Measurements from ENCODE around the gene GOLGA6L6.
"Not testable (repeated sequence)": the region's sequence is repeated elsewhere in the genome, so short reads cannot be mapped to it uniquely, and the experiment has no call there.

Gene GOLGA6L6

GRCh38 chr15:20541700-20542099 is at the start of gene GOLGA6L6:
TSS of gene GOLGA6L6 (minus strand) at chr15:20541800. CDS start at chr15:20541709, 91 bp downstream.
- not testable (repeated sequence) for DNase-seq (ENCODE audit: low spot score)

DNA sequence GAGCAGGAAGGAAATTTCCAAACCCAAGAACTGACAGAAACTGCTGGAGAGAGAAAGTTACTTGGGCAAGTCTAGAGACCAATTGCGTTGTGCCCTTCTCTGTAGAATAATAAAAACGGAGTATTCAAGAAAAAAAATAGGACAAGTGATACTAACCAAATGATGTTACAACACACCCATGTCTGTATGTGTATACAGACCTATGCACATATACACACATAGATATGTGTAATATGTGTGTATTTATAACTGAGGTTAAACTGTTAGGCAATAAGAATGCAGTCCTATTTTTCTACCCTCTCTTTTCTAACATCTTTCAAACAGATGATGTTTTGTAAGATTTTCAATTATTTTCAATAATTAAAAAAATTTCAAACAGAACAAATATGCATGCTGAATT is 48.5 kb upstream of the GOLGA6L6 start:
- not testable (repeated sequence) for DNase-seq (ENCODE audit: low spot score)

GRCh38 chr15:20586821-20587220 is 45.2 kb upstream of the GOLGA6L6 start:
- DNase-seq (ENCODE audit: low spot score) = not testable (repeated sequence)

GRCh38 chr15:20582726-20583115 is 41.1 kb upstream of the GOLGA6L6 start:
- DNase-seq (ENCODE audit: low spot score) = peak; percentile 7

- not testable (repeated sequence) for DNase-seq (ENCODE audit: low spot score)
Measured at GRCh38 chr15:20582109-20582725, 40.6 kb upstream of the GOLGA6L6 start.

- peak; percentile 5 for DNase-seq (ENCODE audit: low spot score)
Measured at GRCh38 chr15:20581261-20582108, 39.9 kb upstream of the GOLGA6L6 start.

DNA sequence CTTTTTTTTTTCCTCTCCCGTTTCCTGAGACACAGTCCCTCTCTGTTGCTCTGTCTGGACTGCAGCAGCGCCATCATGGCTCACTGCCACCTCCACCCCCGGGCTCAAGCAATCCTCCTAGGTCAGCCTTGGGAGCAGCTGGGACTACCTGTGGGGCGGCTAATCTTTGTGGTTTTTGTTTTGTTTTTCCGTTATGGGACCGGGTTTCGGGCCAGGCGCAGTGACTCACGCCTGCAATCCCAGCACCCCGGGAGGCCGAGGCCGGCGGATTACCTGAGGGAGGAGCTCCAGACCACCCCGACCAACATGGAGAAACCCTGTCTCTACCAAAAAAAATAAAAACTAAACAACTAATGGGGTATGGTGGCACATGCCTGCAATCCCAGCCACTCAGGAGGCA is 38.1 kb upstream of the GOLGA6L6 start:
- not testable (repeated sequence) for DNase-seq (ENCODE audit: low spot score)

- DNase-seq (ENCODE audit: low spot score) = not testable (repeated sequence)
Measured at GRCh38 chr15:20551289-20551688, 9.7 kb upstream of the GOLGA6L6 start.

- not testable (repeated sequence) for DNase-seq (ENCODE audit: low spot score)
Measured at GRCh38 chr15:20505926-20506658, 35.5 kb downstream of the GOLGA6L6 start.

DNA sequence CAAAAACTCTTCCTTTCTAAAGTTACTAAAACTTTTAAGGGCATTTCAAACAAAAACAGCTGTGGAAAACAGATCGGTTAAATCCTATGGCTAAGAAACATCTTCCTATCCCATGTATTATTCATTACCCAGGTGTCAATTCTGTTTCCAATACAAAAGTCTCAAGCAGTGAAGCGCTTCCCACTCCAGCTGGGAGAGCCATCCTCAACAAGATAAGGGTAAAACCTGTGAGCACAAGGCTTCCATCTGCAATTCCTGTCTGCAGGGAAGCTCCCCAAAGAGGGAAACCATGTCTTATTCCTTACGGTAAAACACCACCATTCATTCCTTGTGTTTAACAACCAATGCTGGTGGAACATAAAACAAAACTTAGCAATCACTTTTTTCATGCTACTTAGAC is 38.8 kb downstream of the GOLGA6L6 start:
- not testable (repeated sequence) for DNase-seq (ENCODE audit: low spot score)

- DNase-seq (ENCODE audit: low spot score) = not testable (repeated sequence)
Measured at GRCh38 chr15:20501512-20502222, 39.9 kb downstream of the GOLGA6L6 start.

DNA sequence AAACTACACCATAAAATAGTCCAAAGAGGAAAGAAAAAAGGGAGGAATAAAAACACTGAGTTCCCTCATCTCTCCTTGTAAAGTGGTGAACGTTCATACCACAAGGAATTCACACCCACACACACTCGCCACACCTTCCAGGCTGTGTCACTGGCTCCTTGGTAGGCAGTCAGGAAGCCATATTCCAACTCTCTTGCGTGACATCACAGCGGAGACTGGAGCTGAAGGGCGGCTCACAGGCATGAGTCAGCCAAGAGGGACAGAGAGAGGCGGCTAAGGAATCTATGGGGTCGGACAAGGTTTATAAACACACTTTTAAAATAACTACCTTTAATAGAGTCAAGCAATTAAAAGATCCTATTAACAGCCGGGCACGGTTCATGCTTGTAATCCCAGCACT is 43.8 kb downstream of the GOLGA6L6 start:
- DNase-seq (ENCODE audit: low spot score) = not testable (repeated sequence)

DNA sequence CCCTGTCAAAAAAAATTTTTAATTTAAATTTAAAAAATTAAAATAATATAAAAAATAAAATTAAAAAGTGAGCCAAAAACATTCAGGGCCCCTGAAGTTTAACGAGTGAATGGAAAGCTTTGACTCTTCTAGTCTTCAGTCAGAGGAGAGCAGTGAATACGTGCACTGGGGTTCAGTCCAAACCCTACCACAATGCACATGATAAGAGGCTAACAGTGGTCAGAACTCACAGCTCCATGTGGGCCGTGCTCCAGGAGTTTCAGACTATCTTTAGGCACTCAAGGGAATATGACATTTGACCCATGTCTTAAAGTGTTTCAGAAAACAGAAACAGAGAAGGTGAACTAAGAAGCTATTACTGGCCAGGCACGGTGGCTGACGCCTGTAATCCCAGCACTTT is 48.6 kb downstream of the GOLGA6L6 start:
- DNase-seq (ENCODE audit: low spot score) = not testable (repeated sequence)

GRCh38 chr15:20492598-20492997 is 49.0 kb downstream of the GOLGA6L6 start:
- DNase-seq (ENCODE audit: low spot score) = not testable (repeated sequence)

DNA sequence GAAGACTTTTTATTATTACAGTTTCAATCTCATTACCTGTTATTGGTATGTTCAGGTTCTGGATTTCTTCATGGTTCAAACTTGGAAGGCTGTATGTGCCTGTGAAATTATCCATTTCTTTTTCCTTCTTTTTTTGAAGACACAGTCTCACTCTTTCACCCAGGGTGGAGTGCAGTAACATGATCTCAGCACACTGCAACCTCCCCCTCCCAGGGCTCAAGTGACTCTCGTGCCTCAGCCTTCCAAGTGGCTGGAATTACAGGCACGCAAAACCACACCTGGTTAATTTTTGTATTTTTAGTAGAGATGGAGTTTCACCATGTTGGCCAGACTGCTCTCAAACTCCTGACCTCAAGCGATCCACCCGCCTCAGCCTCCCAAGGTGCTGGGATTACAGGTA is 52.3 kb downstream of the GOLGA6L6 start:
- DNase-seq (ENCODE audit: low spot score) = not testable (repeated sequence)

Measured in ecto neural progenitor cell (in vitro differentiated cells).